H1 (cell line): ENCODE measurements around the gene PIGL. TPM values are rescaled to one million over a fixed set of nuclear protein-coding genes. Genes with fewer than 3 reads are reported as not detected.

ENCODE experiments used
- SIRT6 ChIP-seq: IDR thresholded peaks from one replicate; pipeline ENCODE4 v1.7.1; 2012; ENCODE audit warnings: low read length, inconsistent platforms
- TAF1 ChIP-seq: IDR thresholded peaks from 2 replicates; pipeline ENCODE4 v1.6.1; 2011; ENCODE audit warnings: mild to moderate bottlenecking, low read depth, low read length
- polyA plus RNA-seq, 7 experiments: library from polyadenylated mRNA; depleted of rRNA in 3 of 7; stranded (reverse) in 5 of 7; unstranded in 2 of 7; fragments of >200 nt in 5 of 7; fragments of 200-250 nt in 2 of 7; gene quantifications; 1 replicate in 5 of 7; 2 replicates in 1 of 7; 4 replicates in 1 of 7; pipeline versions ENCODE4 v1.2.1 to v1.2.3, GENCODE V29; 2011 to 2013; ENCODE audit warnings: missing spikeins in 2 of 7, mixed read lengths in 2 of 7
- total RNA-seq: library from RNA; stranded (reverse); fragmentation: NEBNext Ultra II Directional; extraction: Animal tissue kit (Norgen Biotek cat#: 25700); gene quantifications from 2 replicates; pipeline ENCODE4 v1.2.1, GENCODE V29; 2021

The PIGL gene
- total and polyA plus RNA-seq, 2 of the 8 experiments (the other 6 are each of a cell fraction or from before 2014, with no cell fraction given): 28.4 to 30.8 TPM

DNA sequence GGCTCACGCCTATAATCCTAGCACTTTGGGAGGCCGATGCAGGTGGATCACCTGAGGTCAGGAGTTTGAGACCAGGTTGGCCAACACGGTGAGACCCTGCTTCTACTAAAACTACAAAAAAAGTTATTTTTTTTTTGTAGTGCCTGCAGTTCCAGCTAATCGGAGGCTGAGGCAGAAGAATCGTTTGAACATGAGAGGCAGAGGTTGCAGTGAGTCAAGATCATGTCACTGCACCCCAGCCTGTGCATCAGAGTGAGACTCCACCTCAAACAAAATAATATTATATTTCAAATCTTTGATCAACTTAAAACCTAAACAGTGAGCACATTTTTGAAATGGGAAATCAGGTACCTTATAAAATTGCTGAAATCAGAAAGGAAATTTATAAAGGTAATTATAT is 38.2 kb upstream of the PIGL start (continued):
- TF ChIP-seq TAF1 (no peak), SIRT6 (no peak)
